Suppressor macrophage (primary cell): ENCODE data around the gene NTSR1.
"Not testable (repeated sequence)": the region's sequence is repeated elsewhere in the genome, so short reads cannot be mapped to it uniquely, and the experiment has no call there.

Source experiments
- DNase-seq, 4 experiments: peaks; one replicate each; pipeline ENCODE4 v3.0.0-alpha.2; 2020 to 2022

Gene NTSR1

DNA sequence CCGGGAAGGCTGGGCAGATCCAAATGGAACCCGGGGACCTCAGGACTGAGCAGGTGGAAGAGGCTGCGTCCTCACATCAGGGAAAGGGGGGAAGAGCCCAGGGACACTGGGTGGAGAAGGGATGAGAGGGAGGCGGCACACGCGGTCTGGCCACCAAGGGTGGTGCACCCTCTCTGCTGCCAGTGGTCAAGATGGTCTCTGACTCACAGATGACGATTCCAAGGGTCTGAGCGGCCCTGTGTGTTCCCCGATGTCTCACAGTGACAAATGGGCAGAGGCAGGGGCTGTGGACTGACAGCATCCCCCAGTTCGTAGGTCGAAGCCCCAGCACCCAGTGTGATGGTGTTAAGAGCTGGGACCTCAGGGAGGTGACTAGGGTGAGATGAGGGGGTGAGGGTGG is 34.3 kb upstream of the NTSR1 start:
- DNase-seq = no peak

- DNase-seq = peak; percentile 89 to 94 (median 91)
Measured at GRCh38 chr20:62675156-62675876, 33.3 kb upstream of the NTSR1 start.

- peak in 3 of 4 experiments; percentile 35 to 45 (median 45) for DNase-seq
Measured at GRCh38 chr20:62675877-62676260, 32.8 kb upstream of the NTSR1 start.

GRCh38 chr20:62676976-62677375 is 31.7 kb upstream of the NTSR1 start:
- no peak for DNase-seq

DNA sequence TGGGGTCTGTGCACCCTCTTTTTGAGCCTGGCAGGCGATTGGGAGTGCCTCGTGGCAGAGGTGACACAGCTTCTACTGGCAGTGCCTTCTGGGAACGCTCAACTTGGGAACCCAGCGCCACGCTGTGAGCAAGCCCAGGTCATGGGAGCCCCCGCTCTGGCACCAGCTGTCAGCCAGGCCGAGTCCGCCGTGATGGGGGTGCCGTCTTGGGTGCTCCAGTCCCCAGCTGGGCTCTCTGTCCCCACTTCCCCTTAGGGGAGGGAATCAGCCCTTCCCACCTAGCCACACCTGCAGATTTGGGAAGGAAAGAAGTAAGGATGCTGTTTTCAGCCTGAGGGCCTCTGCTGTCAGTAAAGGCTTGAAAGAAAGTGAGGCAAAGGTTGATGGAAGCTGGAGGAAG is 31.0 kb upstream of the NTSR1 start:
- DNase-seq = peak in 1 of 4 experiments; percentile 26

GRCh38 chr20:62678553-62678952 is 30.1 kb upstream of the NTSR1 start:
- DNase-seq = peak; percentile 29 to 74 (median 56)

- no peak for DNase-seq
Measured at GRCh38 chr20:62679978-62680589, 28.6 kb upstream of the NTSR1 start.

DNA sequence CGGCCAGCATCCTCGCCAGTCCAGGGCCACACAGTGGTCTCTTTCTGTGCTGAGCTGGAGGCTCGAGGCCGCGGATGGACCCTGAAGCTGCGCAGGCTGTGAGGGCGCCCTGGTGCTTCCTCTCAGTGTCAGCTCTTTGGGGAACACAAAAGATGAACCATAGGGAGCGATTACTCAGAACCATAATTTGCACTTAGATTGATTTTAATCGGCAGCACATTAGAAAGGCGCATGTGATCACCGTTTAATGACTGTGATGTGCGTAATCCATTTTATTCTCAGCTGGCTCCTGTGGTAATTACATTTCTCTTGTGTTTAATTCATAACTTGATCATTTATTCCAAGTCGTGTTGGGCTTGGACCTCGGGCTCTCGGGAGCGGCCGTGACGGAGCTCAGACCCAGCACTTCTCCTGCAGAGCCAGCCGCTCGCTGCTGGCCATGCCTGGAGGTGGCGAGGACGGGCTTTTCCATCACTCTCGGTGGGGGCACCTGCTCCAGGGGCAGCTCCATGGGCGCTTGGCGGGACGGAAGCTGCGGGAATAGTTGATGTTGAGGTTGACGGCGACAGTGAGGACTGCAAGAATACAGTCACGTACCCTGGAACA is 25.6 kb upstream of the NTSR1 start:
- DNase-seq = no peak

DNA sequence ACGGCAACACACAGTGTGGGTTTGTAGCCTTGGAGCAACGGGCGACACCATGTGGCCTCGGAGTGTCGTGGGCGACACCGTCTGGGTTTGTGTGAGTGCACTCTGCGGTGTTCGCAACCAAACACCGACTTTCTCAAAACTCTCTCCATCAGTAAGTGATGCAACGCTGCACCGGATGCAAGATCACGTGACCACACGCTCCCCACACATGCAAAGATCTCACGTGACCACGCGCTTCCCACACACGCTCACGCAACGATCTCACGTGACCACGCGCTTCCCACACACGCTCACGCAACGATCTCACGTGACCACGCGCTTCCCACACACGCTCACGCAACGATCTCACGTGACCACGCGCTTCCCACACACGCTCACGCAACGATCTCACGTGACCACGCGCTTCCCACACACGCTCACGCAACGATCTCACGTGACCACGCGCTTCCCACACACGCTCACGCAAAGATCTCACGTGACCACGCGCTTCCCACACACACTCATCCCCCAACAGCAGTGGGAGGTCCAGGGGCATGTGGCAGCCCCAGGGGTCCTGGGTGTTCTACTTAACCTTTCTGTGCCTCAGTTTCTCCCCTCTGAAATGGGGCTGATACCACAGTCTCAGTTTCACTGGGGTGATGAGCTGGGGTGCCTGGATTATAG is 24.8 kb upstream of the NTSR1 start:
- not testable (repeated sequence) for DNase-seq

DNA sequence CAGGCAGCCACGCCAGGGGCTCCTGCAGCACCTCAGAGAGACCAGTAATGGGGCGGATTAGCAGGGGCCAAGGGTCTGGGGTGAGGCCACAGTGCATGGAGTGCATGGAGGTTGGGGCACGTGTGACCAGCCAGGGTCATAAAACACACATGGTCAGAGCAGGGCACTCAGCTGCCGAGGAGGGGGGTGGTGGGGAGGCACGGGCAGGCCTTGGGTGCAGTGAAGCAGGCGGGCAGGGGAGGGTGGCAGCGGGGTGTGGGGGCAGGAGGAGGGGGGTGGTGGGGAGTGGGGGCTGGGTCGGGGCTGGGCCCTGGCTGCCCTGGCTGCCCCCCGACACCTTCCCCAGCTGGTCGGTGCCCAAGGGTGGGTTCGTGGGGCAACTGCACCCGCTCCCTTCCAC is 23.7 kb upstream of the NTSR1 start:
- no peak for DNase-seq

DNA sequence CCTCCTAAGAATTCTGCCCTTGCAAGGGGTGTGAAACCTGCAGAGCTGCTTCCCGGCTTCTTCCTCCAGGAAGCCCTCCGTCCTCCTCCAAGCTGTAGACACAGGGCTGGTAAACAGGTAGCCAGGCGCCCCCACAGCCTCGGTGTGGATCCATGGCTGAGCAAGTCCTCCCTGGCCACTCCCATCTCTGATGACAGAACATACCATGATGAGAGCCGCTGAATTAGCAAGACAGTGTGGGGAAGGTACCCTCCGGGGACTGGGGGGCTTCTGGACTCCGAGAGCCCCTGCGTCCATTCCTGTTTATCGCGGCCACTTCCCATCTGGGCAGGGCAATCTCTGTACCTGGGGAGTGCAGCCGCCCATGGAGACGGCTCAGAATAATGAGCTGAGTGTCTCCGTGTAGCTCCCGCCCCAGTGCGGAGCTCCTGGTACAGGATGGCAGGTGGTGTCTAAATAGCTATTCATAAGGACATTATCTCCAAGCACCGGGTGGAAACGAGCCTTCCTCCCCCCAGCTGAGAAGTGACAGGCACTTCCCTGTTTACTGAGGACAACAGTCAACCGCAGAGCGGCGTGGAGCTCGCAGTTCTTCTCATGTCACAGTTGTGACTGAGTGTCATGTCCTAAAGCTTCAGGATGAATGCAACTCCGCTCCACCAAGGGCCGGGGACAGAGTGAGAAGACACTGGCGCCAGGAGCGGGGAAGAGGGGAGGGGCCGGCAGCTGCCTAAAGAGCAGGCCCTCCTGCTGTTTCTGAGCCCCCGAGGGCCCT is 22.7 kb upstream of the NTSR1 start:
- DNase-seq = peak; percentile 87 to 92 (median 92)

DNA sequence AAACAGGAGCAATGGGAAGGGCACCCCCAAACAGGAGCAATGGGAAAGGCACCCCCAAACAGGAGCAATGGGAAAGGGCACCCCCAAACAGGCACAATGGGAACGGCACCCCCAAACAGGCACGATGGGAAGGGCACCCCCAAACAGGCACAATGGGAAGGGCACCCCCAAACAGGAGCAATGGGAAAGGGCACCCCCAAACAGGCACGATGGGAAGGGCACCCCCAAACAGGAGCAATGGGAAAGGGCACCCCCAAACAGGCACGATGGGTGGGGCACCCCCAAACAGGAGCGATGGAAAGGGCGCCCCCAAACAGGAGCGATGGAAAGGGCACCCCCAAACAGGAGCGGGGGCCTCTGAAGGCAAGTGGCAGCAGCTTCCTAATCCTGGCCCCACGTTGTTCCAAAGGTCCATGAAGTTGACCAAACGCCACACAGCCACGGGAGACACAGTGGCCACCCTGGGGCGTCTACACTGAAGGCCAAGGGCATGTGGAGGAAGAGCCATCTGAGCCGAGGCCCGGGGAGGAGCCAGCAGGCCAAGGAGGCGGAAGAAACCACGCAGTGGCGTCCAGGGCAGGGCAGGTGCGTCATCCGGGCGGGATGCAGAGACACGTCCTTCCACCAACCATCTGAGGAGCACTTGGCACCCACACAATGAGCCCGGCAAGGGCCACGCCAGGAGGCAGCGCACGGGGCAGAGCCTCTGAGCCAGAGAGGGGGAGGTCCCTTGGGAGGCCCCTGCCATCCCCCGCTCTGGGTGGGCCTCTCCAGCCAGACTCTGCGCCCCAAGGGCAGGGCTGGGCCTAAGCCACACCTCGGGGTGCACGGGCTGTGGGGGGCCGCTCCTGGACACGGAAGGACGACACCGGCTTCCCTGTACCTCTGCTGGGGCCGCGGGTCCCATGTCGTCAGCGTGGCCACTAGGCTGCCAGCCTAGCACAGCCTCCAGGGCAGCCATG is 21.5 kb upstream of the NTSR1 start:
- DNase-seq = no peak

DNA sequence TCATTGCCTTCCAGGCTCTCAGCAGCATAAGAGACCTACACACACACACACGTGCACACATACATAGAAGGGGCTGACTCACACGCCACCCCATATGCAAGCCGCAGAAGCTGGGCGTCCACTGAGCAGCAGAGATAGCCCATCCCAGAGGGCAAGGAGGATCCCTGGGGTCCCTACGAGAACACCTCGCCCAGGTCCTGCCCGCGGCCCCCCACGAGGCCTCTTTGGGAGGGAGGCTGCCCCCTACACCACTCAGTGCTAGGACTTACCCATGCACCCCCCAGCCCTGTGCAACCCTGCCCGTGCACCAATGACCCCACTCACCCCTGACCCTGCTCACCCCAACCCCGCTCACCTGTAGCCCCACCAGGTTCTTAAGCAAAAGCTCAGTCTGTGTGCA is 20.6 kb upstream of the NTSR1 start:
- no peak for DNase-seq

DNA sequence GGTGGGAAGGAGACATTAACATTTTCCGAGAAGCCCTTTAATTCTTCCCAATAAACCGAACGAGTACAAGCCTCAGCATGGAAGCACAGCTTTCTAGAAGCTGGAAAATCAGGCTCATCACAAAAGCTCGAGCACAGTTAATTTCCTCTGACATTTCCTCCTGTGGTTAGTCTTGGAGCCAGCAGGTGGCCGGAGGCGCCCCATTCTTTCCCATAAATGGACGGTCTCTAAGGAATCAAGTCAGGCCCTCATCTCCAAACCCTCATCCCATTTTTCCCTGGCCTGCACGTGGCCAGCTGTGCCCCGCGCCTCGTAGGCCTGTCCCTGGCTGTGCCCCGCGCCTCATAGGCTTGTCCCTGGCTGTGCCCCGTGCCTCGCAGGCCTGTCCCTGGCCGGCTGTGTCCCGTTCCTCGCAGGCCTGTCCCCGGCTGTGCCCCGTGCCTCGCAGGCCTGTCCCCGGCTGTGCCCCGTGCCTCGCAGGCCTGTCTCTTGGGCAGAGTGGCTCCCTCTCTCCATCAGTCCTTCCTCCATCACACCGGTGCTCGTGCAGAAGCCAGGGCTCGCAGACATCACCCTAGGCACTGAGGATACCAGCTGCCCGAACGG is 19.7 kb upstream of the NTSR1 start:
- no peak for DNase-seq

DNA sequence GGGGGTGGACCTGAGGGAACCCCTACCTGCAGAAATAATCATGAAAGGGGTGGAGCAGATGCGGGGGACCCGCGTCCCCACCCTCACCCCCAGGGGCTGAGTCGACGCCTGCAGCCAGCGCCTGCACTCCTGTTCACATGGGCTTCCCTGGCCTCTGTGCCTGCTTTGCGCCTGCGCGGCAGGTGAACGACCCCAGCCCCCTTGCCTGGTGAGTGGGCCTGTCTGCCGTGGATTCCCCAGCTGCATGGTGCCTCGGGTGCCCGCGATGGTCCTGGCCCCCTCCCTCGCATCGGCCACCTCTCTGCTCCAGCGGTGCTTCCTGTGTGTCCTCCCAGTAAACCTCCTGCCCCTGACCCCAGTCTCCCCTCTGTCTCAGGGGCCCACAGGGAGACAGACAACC is 18.8 kb upstream of the NTSR1 start:
- no peak for DNase-seq

DNA sequence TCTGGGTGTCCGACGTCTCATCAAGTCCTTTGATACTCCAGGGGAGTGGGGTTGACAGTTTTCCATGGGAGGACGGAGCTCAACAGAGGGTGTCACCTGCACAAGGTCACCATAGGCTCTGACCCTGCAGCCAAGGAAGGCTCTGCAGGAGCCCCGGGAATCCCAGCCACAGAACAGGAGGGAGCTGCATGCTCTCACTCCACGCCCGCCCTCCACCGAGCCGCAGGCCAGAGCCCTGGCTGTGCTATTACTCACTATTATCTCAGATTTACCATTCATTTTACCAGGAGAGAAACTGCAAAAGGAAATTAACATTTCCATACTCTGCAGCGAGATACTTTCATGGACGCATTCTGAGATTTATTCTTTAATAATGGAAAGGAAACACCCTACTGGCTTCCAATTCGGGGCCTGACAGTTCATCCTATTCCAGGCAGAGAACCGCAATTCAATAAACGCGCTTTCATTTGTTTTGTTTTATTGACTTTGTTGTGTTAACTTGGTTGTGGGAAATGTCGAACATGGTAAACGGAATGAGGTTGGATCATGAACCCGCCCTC is 18.3 kb upstream of the NTSR1 start:
- no peak for DNase-seq

DNA sequence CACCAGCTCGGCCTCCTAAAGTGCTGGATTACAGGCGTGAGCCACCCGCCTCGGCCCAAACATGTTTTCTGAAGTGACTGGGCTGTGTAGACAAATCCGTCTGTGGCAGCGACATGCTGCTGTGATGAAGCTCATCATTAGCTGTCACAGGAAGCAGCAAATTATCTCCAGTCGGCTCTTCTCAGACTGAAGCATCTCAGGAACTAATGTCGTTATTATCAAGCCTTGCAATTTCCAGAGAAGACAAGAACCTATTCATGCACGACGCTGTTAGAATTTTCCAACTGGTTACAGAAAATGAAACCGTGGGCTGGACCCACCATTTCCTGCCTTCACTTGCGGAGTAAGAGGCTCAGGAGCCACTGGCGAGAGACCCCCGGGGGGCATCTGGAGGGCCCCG is 17.1 kb upstream of the NTSR1 start:
- DNase-seq = no peak

DNA sequence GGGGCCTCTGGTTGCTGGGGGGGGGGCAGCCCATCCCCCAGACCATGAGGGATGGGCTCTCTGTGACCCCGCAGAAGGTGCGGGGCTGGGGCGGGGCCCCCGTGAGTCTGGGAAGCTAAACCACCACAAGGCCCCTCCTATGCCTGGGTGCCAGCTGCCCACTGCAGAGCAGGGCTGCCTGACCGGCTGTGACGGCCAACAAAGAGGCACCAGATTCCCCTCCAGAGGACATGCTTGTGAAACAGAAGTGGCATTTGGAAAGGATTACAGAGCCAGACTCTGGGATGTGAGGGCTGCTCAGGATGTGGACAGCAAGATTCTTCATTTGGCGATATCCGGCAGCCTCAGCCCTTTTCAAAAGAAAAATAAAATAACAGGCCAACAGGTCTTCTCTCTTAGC is 16.5 kb upstream of the NTSR1 start:
- no peak for DNase-seq

- peak in 2 of 4 experiments; percentile 32 to 39 for DNase-seq
Measured at GRCh38 chr20:62692801-62693523, 15.7 kb upstream of the NTSR1 start.

DNA sequence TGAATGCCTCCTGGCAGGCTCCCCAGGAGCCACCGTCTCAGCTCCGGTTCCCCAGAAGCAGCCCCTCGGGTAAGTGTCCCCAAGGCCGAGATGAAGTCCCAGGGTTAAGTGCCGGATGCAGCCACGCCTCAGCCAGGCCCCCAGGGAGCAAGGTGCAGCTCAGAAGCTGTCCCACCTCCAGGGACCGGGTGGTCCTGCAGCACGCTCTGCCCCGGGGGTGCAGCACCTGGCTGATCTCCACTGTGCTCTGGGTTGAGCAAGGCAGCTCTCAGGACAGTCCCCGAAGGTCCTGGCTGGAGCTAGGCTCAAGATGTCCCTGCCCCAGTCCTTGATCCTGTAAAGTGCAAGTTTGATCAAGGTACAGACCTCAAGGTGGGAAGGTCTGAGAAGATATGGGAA is 15.1 kb upstream of the NTSR1 start:
- no peak for DNase-seq
